K562 (cell line): ENCODE results near the gene SRRM5. TPM values are rescaled to one million over a fixed set of nuclear protein-coding genes. Genes with fewer than 3 reads are reported as not detected.

ENCODE experiments used
- EGR1 ChIP-seq: fragments of 450-650 bp; conservative IDR thresholded peaks from 2 replicates; pipeline ENCODE4 v1.6.1; 2017; ENCODE audit warnings: mild to moderate bottlenecking
- LARP7 ChIP-seq: fragments of 450-650 bp; IDR thresholded peaks from 2 replicates; pipeline ENCODE4 v1.6.1; 2016
- MAFK ChIP-seq: IDR thresholded peaks from 2 replicates; pipeline ENCODE4 v1.6.1; 2011; ENCODE audit warnings: low read length, improper control_type of control experiment
- NFXL1 ChIP-seq: fragments of 450-650 bp; formaldehyde crosslinking; IDR thresholded peaks from 2 replicates; pipeline ENCODE4 v1.4.0; 2021; ENCODE audit warnings: mild to moderate bottlenecking
- PRPF4 ChIP-seq: fragments of 200-400 bp; formaldehyde crosslinking; IDR thresholded peaks from one replicate; pipeline ENCODE4 v1.6.1; 2017; ENCODE audit warnings: low read length, low read depth, mild to moderate bottlenecking; ENCODE audit not compliant: insufficient read depth, poor library complexity, severe bottlenecking
- SMARCB1 ChIP-seq: IDR thresholded peaks from 2 replicates; pipeline ENCODE4 v1.6.1; 2011; ENCODE audit warnings: improper control_type of control experiment, low read depth; ENCODE audit not compliant: insufficient read length
- ZKSCAN8 ChIP-seq: fragments of 200-800 bp; sonication (Bioruptor generic); IDR thresholded peaks from 2 replicates; pipeline ENCODE4 v1.6.1; 2016; ENCODE audit warnings: missing genetic modification characterization, missing compliant biosample characterization
- ZNF239 ChIP-seq: fragments of 250-450 bp; sonication (Bioruptor Pico); IDR thresholded peaks from 2 replicates; pipeline ENCODE4 v1.4.0; 2020; ENCODE audit warnings: mild to moderate bottlenecking
- ZNF785 ChIP-seq: fragments of 250-450 bp; sonication (Bioruptor Pico); IDR thresholded peaks from 2 replicates; pipeline ENCODE4 v1.4.0; 2020; ENCODE audit warnings: mild to moderate bottlenecking
- polyA plus RNA-seq, 8 experiments: library from polyadenylated mRNA; depleted of rRNA in 4 of 8; stranded (reverse) in 5 of 8; unstranded in 3 of 8; fragments of >200 nt; fragmentation: Nextera tagmentation in 2 of 8; fragmentation: Illumina TruSeq in 1 of 8; extraction: Ambion mirVana in 2 of 8; extraction: Trizol in 1 of 8; gene quantifications; 2 replicates each; pipeline versions ENCODE4 v1.2.1 to v1.2.3, GENCODE V29; 2011 to 2014; ENCODE audit warnings: inconsistent platforms in 1 of 8, missing spikeins in 1 of 8
- total RNA-seq, 7 experiments: library from RNA; depleted of rRNA in 6 of 7; stranded (reverse); fragments of >200 nt in 6 of 7; fragmentation: Illumina TruSeq in 2 of 7; extraction: Trizol in 2 of 7; gene quantifications; 2 replicates each; pipeline versions ENCODE4 v1.2.1 to v1.2.3, GENCODE V29; 2011 to 2021; ENCODE audit warnings: low replicate concordance in 1 of 7
- TF ChIP-seq, protein P1 (sequence below): fragments of 200-600 bp; sonication (generic); IDR thresholded peaks from one replicate; pipeline ENCODE4 v1.6.1; 2012; ENCODE audit warnings: mild to moderate bottlenecking, low read depth, low read length, inconsistent platforms
- TF ChIP-seq, protein P2 (sequence below): fragments of 450-650 bp; IDR thresholded peaks from 2 replicates; pipeline ENCODE4 v1.6.1; 2016; ENCODE audit warnings: borderline replicate concordance
- TF ChIP-seq, protein P3 (sequence below): fragments of 450-650 bp; formaldehyde crosslinking; IDR thresholded peaks from 2 replicates; pipeline ENCODE4 v1.4.0; 2020; ENCODE audit warnings: mild to moderate bottlenecking, moderate library complexity

The SRRM5 gene
- total and polyA plus RNA-seq, 9 of the 15 experiments (the other 6 are each of a cell fraction or from before 2014, with no cell fraction given), result 0.09 to 0.45 (median 0.18) TPM; not detected in 2

GRCh38 chr19:43595999-43596841, 15.7 kb upstream of the SRRM5 start, which contains the start of the genes IRGQ and ZNF576 (continued):
- TF ChIP-seq, protein P1, sequence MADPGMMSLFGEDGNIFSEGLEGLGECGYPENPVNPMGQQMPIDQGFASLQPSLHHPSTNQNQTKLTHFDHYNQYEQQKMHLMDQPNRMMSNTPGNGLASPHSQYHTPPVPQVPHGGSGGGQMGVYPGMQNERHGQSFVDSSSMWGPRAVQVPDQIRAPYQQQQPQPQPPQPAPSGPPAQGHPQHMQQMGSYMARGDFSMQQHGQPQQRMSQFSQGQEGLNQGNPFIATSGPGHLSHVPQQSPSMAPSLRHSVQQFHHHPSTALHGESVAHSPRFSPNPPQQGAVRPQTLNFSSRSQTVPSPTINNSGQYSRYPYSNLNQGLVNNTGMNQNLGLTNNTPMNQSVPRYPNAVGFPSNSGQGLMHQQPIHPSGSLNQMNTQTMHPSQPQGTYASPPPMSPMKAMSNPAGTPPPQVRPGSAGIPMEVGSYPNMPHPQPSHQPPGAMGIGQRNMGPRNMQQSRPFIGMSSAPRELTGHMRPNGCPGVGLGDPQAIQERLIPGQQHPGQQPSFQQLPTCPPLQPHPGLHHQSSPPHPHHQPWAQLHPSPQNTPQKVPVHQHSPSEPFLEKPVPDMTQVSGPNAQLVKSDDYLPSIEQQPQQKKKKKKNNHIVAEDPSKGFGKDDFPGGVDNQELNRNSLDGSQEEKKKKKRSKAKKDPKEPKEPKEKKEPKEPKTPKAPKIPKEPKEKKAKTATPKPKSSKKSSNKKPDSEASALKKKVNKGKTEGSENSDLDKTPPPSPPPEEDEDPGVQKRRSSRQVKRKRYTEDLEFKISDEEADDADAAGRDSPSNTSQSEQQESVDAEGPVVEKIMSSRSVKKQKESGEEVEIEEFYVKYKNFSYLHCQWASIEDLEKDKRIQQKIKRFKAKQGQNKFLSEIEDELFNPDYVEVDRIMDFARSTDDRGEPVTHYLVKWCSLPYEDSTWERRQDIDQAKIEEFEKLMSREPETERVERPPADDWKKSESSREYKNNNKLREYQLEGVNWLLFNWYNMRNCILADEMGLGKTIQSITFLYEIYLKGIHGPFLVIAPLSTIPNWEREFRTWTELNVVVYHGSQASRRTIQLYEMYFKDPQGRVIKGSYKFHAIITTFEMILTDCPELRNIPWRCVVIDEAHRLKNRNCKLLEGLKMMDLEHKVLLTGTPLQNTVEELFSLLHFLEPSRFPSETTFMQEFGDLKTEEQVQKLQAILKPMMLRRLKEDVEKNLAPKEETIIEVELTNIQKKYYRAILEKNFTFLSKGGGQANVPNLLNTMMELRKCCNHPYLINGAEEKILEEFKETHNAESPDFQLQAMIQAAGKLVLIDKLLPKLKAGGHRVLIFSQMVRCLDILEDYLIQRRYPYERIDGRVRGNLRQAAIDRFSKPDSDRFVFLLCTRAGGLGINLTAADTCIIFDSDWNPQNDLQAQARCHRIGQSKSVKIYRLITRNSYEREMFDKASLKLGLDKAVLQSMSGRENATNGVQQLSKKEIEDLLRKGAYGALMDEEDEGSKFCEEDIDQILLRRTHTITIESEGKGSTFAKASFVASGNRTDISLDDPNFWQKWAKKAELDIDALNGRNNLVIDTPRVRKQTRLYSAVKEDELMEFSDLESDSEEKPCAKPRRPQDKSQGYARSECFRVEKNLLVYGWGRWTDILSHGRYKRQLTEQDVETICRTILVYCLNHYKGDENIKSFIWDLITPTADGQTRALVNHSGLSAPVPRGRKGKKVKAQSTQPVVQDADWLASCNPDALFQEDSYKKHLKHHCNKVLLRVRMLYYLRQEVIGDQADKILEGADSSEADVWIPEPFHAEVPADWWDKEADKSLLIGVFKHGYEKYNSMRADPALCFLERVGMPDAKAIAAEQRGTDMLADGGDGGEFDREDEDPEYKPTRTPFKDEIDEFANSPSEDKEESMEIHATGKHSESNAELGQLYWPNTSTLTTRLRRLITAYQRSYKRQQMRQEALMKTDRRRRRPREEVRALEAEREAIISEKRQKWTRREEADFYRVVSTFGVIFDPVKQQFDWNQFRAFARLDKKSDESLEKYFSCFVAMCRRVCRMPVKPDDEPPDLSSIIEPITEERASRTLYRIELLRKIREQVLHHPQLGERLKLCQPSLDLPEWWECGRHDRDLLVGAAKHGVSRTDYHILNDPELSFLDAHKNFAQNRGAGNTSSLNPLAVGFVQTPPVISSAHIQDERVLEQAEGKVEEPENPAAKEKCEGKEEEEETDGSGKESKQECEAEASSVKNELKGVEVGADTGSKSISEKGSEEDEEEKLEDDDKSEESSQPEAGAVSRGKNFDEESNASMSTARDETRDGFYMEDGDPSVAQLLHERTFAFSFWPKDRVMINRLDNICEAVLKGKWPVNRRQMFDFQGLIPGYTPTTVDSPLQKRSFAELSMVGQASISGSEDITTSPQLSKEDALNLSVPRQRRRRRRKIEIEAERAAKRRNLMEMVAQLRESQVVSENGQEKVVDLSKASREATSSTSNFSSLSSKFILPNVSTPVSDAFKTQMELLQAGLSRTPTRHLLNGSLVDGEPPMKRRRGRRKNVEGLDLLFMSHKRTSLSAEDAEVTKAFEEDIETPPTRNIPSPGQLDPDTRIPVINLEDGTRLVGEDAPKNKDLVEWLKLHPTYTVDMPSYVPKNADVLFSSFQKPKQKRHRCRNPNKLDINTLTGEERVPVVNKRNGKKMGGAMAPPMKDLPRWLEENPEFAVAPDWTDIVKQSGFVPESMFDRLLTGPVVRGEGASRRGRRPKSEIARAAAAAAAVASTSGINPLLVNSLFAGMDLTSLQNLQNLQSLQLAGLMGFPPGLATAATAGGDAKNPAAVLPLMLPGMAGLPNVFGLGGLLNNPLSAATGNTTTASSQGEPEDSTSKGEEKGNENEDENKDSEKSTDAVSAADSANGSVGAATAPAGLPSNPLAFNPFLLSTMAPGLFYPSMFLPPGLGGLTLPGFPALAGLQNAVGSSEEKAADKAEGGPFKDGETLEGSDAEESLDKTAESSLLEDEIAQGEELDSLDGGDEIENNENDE, result no peak
- TF ChIP-seq SMARCB1, result no peak
- no peak for TF ChIP-seq ZKSCAN8 (CRISPR knock-in tag)
- no peak for TF ChIP-seq ZNF785
- no peak; the same call in 1 of the 2 replicates for TF ChIP-seq MAFK
- TF ChIP-seq, protein P2, sequence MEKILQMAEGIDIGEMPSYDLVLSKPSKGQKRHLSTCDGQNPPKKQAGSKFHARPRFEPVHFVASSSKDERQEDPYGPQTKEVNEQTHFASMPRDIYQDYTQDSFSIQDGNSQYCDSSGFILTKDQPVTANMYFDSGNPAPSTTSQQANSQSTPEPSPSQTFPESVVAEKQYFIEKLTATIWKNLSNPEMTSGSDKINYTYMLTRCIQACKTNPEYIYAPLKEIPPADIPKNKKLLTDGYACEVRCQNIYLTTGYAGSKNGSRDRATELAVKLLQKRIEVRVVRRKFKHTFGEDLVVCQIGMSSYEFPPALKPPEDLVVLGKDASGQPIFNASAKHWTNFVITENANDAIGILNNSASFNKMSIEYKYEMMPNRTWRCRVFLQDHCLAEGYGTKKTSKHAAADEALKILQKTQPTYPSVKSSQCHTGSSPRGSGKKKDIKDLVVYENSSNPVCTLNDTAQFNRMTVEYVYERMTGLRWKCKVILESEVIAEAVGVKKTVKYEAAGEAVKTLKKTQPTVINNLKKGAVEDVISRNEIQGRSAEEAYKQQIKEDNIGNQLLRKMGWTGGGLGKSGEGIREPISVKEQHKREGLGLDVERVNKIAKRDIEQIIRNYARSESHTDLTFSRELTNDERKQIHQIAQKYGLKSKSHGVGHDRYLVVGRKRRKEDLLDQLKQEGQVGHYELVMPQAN, result peak; percentile 85
- TF ChIP-seq PRPF4, result no peak
- peak; percentile 51; the same call in 1 of the 2 replicates for TF ChIP-seq ZNF239 (CRISPR knock-in tag)
- peak; percentile 93 for TF ChIP-seq EGR1
- TF ChIP-seq, protein P3, sequence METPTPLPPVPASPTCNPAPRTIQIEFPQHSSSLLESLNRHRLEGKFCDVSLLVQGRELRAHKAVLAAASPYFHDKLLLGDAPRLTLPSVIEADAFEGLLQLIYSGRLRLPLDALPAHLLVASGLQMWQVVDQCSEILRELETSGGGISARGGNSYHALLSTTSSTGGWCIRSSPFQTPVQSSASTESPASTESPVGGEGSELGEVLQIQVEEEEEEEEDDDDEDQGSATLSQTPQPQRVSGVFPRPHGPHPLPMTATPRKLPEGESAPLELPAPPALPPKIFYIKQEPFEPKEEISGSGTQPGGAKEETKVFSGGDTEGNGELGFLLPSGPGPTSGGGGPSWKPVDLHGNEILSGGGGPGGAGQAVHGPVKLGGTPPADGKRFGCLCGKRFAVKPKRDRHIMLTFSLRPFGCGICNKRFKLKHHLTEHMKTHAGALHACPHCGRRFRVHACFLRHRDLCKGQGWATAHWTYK (CRISPR knock-in tag), result peak; percentile 66; the same call in 1 of the 2 replicates
- TF ChIP-seq LARP7, result no peak
- TF ChIP-seq NFXL1 (CRISPR knock-in tag), result no peak
